Measurements from ENCODE around the gene ZP1.

The ZP1 gene

DNA sequence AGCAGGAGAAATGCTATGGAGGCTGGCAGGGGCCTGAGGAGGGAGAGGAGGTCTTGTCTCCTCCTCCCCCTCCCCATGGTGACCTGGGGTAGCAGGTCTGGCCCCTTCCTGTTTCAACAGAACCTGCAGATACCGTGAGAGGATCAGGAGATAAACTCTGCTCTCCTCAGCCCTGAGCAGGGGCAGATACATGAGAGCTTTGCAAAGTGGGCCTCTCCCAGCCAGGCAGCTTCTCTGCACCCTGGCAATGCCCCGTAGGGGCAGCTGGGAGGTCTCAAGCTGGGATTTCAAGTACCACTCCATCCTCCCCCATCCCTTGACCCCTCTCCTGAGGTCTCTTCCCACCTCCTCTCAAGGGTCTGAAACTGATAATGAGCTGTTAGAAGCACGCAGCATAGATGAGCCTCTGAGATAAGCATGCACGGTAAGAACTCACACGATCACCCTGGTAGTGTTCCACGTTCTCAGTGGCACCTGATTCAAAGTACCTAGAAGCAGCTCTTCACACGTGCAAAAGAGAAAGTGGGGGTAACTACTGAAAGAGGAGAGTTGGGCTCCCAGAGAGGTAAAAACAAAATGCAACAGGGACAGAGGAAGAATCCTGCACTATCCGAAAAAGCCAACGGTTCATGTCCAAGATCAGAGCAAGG, 30.4 kb upstream of the ZP1 start:
- Mint-ChIP-seq H3K9me3 (no peaks in the 10 kb centered on the region), H3K36me3 (ENCODE audit: insufficient read depth) (peaks cover 11% of the 10 kb centered on the region), H3K27me3 (peaks cover 10% of the 10 kb centered on the region), H3K27ac (ENCODE audit: low read depth) (no peak overlapping the region), H3K4me3 (no peak overlapping the region), H3K4me1 (peaks cover 17% of the 10 kb centered on the region)
- ATAC-seq (replicated peaks; ENCODE audit: extremely low read depth, poor library complexity, severe bottlenecking) = no peak
- DNase-seq (ENCODE audit: low spot score in 2 of 2) = no peak

DNA sequence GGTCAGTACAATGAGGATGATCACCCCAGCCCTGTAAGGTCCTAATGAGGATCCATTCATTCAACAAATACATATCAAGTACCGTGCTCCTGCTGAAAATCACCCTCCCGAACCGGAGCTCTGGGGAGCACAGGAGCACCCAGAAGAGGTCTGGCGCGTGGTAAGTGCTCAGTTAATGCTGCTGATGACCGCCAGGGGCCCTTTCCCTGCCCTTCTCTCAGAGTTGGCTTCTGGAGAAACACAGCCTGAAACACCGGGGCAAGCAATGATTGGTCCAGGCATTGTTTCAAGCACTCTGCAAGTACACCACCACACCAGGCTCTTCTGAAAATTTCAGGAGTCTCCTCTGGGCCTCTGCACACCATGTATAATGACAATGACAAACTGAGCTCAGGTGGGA, 29.2 kb upstream of the ZP1 start:
- ATAC-seq (replicated peaks; ENCODE audit: extremely low read depth, poor library complexity, severe bottlenecking) (no peak), DNase-seq (ENCODE audit: low spot score in 2 of 2) (no peak)
- Mint-ChIP-seq H3K36me3 (ENCODE audit: insufficient read depth) (peaks cover 17% of the 10 kb centered on the region), H3K27ac (ENCODE audit: low read depth) (no peak overlapping the region), H3K4me1 (peaks cover 28% of the 10 kb centered on the region), H3K4me3 (no peak overlapping the region), H3K9me3 (no peaks in the 10 kb centered on the region), H3K27me3 (no peaks in the 10 kb centered on the region)

DNA sequence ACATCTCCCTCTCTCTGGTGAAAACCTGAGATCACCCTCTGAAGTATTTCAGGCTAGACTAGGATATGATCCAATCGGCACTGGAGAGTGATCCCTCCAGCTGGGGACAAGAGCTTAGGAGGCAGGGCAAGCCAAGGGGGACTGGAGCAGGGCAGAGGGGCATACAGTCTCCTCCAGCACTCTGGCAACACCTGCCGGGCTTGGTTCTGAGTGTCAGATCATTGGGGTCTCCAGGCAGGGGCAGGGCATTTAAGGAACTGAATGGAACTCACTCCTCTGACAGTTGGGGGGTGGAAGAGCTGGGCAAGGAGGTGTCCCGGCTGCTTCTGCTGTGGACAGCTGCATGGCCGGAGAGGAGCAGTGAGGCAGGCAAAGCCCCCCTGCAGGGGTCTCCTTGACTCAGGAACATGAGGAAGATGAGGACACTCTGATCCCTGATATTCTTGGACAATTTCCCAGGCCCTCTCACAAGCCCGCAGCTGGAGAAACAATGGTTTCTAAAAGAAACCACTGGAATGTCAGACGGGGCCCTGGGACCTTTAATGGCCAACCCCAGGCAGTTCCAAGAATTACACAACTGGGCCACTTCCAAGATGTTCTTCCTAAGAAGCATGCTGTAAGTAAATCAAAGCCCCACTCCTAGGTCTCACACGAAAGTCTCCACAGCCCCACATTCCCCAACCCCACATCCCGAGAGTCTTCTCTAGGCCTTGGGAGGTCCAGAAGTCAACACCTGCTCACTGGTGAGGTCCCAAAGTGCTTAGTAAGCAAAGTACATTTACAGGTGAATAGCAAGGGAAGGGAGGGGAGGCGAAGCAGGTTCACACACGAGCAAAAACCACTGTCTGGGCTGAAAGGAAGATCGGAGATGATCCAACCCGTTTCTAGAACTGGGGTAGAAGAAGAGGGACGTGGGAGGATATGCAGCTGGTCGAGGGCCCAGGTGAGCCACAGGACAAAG, 26.6 kb upstream of the ZP1 start:
- Mint-ChIP-seq H3K36me3 (ENCODE audit: insufficient read depth) (peaks cover 29% of the 10 kb centered on the region), H3K27me3 (no peaks in the 10 kb centered on the region), H3K4me3 (peak overlapping the region; percentile 79), H3K27ac (ENCODE audit: low read depth) (peak overlapping the region; percentile 83), H3K4me1 (peaks cover 53% of the 10 kb centered on the region), H3K9me3 (no peaks in the 10 kb centered on the region)
- ATAC-seq (replicated peaks; ENCODE audit: extremely low read depth, poor library complexity, severe bottlenecking) (no peak), DNase-seq (ENCODE audit: low spot score in 2 of 2) (no peak)

DNA sequence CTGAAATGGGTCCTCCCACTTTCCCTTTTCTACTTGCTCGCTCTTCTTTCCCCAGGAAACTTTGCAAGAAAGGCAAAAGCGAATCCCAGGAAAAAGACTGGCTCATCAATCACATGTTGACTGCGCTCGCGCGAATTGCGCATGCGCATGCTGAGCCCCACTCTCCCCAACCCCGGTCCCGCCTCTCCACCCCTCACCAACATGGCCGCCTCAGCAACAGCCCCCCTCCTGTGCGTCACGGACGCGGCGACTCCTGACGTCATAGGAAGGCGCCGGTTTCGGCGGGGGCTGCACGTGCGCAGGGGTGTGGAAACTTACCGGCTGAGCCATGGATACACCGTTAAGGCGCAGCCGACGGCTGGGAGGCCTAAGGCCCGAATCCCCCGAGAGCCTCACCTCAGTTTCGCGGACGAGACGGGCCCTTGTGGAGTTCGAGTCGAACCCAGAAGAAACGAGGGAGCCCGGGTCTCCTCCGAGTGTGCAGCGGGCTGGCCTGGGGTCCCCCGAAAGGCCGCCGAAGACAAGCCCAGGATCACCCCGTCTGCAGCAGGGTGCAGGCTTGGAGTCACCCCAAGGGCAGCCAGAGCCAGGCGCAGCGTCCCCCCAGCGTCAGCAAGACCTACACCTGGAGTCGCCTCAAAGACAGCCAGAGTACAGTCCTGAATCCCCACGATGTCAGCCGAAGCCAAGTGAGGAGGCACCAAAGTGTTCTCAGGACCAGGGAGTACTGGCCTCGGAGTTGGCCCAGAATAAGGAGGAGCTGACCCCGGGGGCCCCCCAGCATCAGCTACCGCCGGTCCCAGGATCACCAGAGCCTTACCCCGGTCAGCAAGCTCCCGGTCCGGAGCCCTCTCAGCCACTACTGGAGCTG, 25.3 kb upstream of the ZP1 start, which contains the start of gene CCDC86:
TSS of gene CCDC86 (plus strand) at position 317 of the 871 bp plus-strand sequence. CDS start at position 329, 12 bp downstream.
- Mint-ChIP-seq H3K9me3 (no peaks in the 10 kb centered on the region), H3K27me3 (no peaks in the 10 kb centered on the region), H3K4me3 (peak within 1 kb of the TSS; percentile 79), H3K4me1 (peaks cover 52% of the 10 kb centered on the region), H3K27ac (ENCODE audit: low read depth) (peak within 1 kb of the TSS; percentile 83), H3K36me3 (ENCODE audit: insufficient read depth) (peaks cover 29% of the 10 kb centered on the region)
- peak; percentile 99 for DNase-seq (ENCODE audit: low spot score in 2 of 2)
- ATAC-seq (replicated peaks; ENCODE audit: extremely low read depth, poor library complexity, severe bottlenecking) = peak; percentile 92

DNA sequence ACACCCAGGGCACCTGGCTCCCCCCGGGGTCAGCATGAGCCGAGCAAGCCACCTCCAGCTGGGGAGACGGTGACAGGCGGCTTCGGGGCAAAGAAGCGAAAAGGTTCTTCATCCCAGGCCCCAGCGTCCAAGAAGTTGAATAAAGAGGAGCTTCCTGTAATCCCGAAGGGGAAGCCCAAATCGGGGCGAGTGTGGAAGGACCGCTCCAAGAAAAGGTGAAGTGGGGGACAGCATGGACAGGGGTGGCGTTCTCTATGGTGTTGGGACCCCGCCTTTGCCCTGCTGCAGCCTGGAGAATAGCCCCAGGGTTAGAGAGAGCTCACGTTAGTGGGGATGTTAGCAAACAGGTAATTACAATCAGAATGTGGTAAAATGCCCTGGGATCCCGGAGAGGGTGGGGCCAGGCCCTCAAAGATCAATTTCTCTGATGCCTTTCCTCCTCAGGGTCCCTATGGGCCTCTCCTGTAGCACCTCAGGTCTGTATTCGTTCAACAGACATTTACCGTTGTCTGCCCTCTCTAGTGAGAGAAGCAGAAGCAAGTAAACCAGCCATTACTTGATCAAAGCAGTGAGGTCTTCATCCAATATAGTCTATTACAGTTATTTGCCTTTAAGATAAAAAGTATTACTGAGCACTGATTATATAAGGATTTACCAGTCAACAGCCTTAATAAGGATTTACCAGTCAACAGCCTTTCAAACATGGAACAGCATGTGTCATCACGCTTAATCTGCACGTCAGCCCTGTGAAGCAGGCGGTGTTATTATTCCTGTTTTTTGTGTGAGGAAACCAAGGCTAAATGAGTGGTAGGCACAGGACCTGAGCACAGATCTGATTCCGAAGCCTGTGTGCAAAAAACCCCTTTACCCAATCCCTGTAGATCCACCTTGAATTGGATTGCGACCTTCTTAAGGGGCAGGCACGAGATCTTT, 24.4 kb upstream of the ZP1 start:
- DNase-seq (ENCODE audit: low spot score in 2 of 2) (no peak), ATAC-seq (replicated peaks; ENCODE audit: extremely low read depth, poor library complexity, severe bottlenecking) (no peak)
- Mint-ChIP-seq H3K9me3 (no peaks in the 10 kb centered on the region), H3K4me1 (peaks cover 48% of the 10 kb centered on the region), H3K4me3 (peak overlapping the region; percentile 79), H3K27ac (ENCODE audit: low read depth) (peak overlapping the region; percentile 83), H3K36me3 (ENCODE audit: insufficient read depth) (peaks cover 34% of the 10 kb centered on the region), H3K27me3 (no peaks in the 10 kb centered on the region)

DNA sequence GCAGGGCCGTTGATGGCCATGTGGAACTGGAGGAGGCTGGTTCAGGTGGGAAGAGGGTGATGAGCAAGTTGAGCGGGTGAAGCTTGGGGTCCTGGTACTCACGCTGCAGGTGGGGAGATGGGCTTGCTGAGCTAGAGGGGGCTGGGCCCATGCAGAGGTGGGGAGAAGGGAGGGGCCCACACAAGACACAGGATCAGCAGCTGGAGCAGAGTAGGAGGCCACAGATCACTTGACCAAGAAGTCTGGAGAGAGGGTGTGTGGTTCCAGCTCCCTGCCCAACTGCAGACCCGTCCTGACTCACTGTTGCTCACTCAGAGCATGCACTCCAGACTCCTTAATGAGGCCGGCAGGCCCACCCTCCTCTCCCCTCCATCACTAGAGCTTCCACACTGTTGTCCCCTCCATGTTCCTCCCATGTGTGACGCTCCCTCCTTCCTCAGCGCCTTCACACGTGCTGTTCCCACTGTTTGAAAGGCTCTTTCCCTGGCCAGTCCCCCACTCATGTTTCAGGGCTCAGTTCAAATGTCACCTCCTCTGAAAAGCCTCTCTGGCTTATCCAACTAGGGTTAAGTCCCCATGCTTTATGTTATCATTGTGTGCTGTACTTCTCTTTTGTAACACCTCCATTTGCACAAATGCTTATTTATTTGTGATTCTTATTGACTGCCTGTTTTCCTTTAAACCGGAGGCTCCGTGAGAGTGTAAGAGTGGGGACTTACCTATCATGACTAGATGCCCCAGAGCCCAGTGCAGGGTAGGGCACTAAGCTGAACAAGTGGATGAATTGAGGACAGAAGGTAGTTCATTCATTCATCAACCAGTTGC, 23.1 kb upstream of the ZP1 start:
- ATAC-seq (replicated peaks; ENCODE audit: extremely low read depth, poor library complexity, severe bottlenecking) (no peak), DNase-seq (ENCODE audit: low spot score in 2 of 2) (no peak)
- Mint-ChIP-seq H3K27ac (ENCODE audit: low read depth) (peak overlapping the region; percentile 83), H3K36me3 (ENCODE audit: insufficient read depth) (peaks cover 42% of the 10 kb centered on the region), H3K4me1 (peaks cover 48% of the 10 kb centered on the region), H3K4me3 (peak overlapping the region; percentile 79), H3K27me3 (no peaks in the 10 kb centered on the region), H3K9me3 (no peaks in the 10 kb centered on the region)

DNA sequence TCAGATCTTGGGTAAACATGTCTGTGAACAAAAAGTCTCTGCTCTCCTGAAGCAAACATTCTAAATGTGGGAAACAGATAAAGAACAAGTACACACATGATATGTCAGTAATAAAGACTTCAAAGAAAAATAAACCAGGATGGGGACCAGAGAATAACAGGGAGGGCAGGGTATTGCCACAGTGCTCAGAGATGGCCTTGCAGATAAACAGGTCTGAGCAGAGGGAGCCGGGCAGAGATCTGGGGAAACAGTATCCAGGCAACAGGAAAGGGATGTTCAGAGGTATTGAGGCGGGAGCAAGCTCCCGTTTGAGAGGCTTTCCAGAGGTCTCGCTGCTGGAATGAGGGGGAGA, 22.5 kb upstream of the ZP1 start:
- Mint-ChIP-seq H3K36me3 (ENCODE audit: insufficient read depth) (peaks cover 43% of the 10 kb centered on the region), H3K27me3 (no peaks in the 10 kb centered on the region), H3K27ac (ENCODE audit: low read depth) (peak overlapping the region; percentile 83), H3K4me3 (peak overlapping the region; percentile 79), H3K4me1 (peaks cover 48% of the 10 kb centered on the region), H3K9me3 (no peaks in the 10 kb centered on the region)
- no peak for DNase-seq (ENCODE audit: low spot score in 2 of 2)
- no peak for ATAC-seq (replicated peaks; ENCODE audit: extremely low read depth, poor library complexity, severe bottlenecking)

DNA sequence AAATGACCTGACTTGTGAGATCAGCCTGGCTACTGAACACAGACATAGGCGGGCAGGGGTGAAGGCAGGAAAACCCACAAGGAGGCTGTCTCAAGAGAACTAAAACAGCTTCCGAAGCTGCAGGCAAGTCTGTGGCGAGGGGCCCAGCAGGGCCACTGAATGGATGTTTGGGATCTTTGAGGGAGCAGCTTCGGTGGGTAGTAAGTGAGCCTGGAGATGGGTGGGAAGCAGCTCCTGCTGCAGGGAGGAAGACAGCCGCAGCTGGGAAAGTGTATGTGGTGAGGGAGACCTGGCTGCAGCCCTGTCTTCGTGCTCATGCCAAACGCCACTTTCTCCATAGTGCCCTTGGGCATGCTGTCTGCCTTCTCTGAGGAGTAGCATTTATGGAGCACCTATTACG, 22.0 kb upstream of the ZP1 start:
- Mint-ChIP-seq H3K4me1 (peaks cover 48% of the 10 kb centered on the region), H3K27ac (ENCODE audit: low read depth) (no peak overlapping the region)

DNA sequence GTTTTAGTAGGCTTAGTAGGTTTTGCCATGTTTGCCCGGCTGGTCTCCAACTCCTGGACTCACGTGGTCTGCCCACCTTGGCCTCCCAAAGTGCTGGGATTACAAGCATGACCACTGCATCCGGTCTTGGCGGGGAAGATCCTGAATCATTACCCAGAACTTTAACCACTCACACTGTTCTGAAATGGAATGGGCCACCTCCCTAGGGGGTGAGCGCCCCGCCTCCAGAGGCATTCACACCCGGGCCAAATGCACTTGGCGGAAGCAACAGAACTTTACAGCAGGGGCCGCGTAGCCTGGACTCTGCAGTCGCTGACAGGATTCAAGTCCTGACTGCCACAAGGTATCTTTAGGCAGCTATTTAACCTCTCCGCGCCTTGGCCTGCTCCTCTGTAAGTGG, 20.1 kb upstream of the ZP1 start:
- no peaks in the 10 kb centered on the region for H3K9me3 Mint-ChIP-seq
- ATAC-seq (replicated peaks; ENCODE audit: extremely low read depth, poor library complexity, severe bottlenecking) = no peak
- no peak for DNase-seq (ENCODE audit: low spot score in 2 of 2)
- peaks cover 38% of the 10 kb centered on the region for H3K4me1 Mint-ChIP-seq
- H3K4me3 Mint-ChIP-seq = no peak overlapping the region
- H3K36me3 Mint-ChIP-seq (ENCODE audit: insufficient read depth) = peaks cover 34% of the 10 kb centered on the region
- H3K27ac Mint-ChIP-seq (ENCODE audit: low read depth) = no peak overlapping the region
- H3K27me3 Mint-ChIP-seq = no peaks in the 10 kb centered on the region

More for the DNA sequence above, 22.0 kb upstream of the ZP1 start:
- peak overlapping the region; percentile 79 for H3K4me3 Mint-ChIP-seq
- H3K9me3 Mint-ChIP-seq = no peaks in the 10 kb centered on the region
- H3K36me3 Mint-ChIP-seq (ENCODE audit: insufficient read depth) = peaks cover 43% of the 10 kb centered on the region
- no peak for ATAC-seq (replicated peaks; ENCODE audit: extremely low read depth, poor library complexity, severe bottlenecking)
- no peak for DNase-seq (ENCODE audit: low spot score in 2 of 2)
- H3K27me3 Mint-ChIP-seq = no peaks in the 10 kb centered on the region

DNA sequence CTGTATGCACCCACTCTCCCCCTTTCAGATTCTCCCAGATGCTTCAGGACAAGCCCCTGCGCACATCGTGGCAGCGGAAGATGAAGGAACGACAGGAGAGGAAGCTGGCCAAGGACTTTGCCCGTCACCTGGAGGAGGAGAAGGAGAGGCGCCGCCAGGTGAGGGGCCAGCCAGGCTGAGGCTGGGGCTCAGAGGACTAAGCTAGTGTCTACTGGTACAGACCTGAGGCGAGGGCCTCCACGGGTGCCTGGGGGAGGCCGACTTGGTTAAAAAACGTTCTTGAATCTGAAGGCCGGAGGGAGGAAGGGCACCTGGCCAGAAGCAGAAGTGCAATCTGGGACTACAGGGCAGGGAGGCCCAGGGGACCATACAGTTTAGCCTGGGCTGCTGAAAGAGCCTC, 19.4 kb upstream of the ZP1 start:
- no peak overlapping the region for H3K27ac Mint-ChIP-seq (ENCODE audit: low read depth)
- no peak for DNase-seq (ENCODE audit: low spot score in 2 of 2)
- H3K4me3 Mint-ChIP-seq = no peak overlapping the region
- no peaks in the 10 kb centered on the region for H3K9me3 Mint-ChIP-seq
- H3K36me3 Mint-ChIP-seq (ENCODE audit: insufficient read depth) = peaks cover 31% of the 10 kb centered on the region
- H3K4me1 Mint-ChIP-seq = peaks cover 32% of the 10 kb centered on the region
- ATAC-seq (replicated peaks; ENCODE audit: extremely low read depth, poor library complexity, severe bottlenecking) = no peak
- H3K27me3 Mint-ChIP-seq = no peaks in the 10 kb centered on the region

DNA sequence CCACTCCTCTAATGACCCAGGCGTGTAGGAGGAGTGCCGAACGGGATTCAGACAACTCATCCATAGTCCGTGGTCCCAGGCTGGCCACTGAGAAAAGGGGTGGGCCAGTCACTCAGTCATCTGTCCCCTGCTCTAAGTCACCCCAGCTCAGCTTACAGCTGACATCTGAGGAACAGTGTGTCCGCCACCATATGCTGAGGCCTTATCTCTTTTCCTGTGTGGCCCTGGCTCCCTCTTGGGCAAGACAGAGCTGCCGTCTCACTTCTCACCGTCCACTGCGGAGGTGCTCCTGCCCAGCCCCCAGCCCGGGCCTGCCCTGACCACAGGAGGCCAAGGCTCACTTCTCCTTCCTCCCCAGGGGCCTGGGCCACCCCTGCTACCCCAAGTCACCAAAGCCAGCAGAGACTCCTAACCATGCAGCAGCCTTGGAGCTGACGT, 18.6 kb upstream of the ZP1 start:
- no peak overlapping the region for H3K27ac Mint-ChIP-seq (ENCODE audit: low read depth)
- H3K4me3 Mint-ChIP-seq = no peak overlapping the region
- H3K4me1 Mint-ChIP-seq = peaks cover 23% of the 10 kb centered on the region
- DNase-seq (ENCODE audit: low spot score in 2 of 2) = no peak
- no peak for ATAC-seq (replicated peaks; ENCODE audit: extremely low read depth, poor library complexity, severe bottlenecking)
- H3K9me3 Mint-ChIP-seq = no peaks in the 10 kb centered on the region
- H3K36me3 Mint-ChIP-seq (ENCODE audit: insufficient read depth) = peaks cover 26% of the 10 kb centered on the region
- no peaks in the 10 kb centered on the region for H3K27me3 Mint-ChIP-seq
